Dermis microvascular lymphatic vessel endothelial cell (primary cell): ENCODE measurements around the gene BAD. TPM values are rescaled to one million over a fixed set of nuclear protein-coding genes. Genes with fewer than 3 reads are reported as not detected.
A peak's percentile ranks its signal among the peaks of the same experiment; 100 is the strongest.
"Not testable (repeated sequence)": the region's sequence is repeated elsewhere in the genome, so short reads cannot be mapped to it uniquely, and the experiment has no call there.

Experiments
- DNase-seq, 2 donors: peaks; one replicate each; pipeline versions ENCODE4 v3.0.0 to v3.0.0-alpha.2; 2010; ENCODE audit warnings: low read depth in 2 of 2
- total RNA-seq: library from RNA; depleted of rRNA; stranded (reverse); fragments of >200 nt; gene quantifications from 2 replicates; pipeline ENCODE4 v1.2.1, GENCODE V29; 2014

The BAD gene
- total RNA-seq, 1 donor from 2014 or later: 65.7 TPM

DNA sequence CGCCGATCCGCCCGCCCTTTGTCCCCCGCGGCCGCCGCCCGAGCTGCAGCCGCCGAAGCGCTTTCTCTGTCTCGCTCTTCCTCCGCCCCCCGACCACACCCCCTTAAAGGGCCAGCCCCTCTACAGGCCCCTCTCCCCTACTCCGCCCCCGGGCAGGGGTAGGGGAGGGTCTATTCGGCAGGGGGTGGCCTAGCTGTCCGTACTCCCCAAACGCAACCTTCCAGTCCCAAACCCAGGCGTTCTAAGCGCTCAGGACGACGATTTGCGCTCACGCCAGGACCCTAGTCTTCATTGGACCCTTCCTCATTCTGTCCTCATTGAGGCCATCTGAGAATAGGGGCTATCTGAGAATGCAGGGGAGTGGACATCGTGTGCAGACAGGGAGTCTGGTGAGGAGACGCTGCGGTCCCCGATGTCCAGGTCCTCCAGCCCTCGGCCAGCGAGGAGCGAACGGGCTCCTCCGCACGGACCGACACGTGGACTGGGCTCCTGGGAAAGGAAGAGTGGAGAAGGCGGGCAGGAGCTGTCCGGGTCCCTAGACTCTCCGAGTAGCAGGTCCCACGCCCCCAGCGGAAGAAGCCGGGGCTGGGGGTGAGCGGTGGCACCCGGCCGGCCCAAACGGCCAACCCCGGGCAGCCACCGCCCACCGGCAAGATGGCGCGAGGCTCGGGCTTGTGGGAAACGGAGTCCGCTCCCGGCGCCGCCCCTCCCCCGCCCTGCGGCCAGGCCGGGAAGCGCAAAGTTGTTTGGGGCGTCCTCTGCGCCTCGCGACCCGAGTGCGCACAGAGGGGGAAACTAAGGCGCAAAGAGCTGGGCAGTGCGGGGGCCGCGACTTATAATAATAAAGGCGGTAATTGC, 37.4 kb downstream of the BAD start, which contains the start of gene PPP1R14B:
Gene PPP1R14B, minus strand, starts transcription at position 73 of the 858 bp plus-strand sequence. CDS start 270 bp downstream, outside the sequence.
- peak; percentile 51 to 89 for DNase-seq

DNA sequence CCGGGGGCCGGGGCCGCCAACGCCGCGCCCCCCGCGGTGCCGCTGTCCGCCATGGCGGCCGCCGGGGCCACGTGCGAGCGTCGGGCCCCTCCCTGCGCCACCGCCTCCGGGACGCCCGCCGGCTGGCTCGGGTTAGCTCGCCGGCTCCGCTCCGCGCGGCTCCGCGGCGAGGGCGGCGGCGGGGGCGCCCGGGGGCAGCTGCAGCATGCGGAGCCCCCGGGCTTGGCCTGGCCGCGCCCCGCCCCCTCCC, 37.9 kb downstream of the BAD start:
- DNase-seq: not testable (repeated sequence)

DNA sequence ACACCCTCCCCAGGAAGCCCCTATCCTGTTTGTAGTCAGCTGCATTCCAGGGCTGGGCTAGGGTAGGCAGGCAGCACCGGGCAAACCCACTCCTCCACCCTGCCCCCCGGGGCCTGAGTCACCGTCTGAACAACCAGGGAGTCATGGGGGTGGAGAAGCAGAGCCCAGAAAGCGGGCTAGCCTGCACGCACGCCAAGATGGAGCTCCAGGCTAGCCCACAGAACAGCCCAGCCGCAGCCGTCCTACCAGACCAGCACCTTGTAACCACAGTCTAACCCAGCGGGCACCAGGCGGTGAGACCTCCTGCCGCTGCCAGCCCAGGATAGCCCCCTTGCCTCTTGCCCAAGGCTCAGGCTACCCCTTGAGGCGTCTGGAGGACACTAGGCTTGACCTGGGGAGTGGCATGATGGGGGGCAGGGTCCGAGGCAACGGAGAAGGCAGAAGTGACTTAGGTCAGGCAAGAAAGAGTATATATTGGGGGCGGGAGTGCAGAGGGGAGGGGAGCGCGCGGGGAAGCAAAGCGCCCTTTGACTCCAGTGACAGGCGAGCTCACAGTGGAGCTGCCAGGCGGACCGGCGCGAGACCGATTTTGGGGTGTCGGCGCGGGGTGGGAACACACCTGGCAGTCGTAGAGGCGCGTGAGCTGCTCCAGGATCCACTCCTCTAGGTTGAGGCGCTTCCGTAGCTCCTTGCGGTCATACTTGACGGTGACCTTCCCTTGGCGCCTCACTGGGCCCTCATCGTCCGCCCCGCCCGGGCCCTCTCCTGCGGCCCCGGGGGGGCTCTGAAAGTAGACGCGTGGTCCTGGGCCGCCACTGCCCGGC, 38.5 kb downstream of the BAD start:
- DNase-seq: peak in 1 of 2 donors; percentile 90

DNA sequence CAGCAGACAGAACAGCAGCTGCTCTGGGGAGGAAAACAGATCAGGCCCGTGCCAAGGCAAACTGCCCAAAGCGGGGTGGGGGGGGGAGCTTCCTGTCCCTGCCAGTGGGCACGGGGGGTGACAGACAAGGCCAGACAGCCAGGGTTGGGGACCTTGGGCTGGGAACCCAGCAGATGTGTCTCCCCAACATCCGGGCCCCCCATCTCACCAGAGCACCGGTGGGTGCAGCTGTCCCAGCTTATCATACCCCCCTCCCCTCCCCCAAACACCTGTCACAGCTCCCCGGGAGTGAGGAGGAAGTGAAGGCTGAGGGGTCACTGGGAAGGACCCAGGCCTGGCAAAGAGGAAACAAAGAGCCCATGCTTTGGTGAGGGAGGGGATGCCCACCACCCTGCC, 39.1 kb downstream of the BAD start:
- no peak for DNase-seq

DNA sequence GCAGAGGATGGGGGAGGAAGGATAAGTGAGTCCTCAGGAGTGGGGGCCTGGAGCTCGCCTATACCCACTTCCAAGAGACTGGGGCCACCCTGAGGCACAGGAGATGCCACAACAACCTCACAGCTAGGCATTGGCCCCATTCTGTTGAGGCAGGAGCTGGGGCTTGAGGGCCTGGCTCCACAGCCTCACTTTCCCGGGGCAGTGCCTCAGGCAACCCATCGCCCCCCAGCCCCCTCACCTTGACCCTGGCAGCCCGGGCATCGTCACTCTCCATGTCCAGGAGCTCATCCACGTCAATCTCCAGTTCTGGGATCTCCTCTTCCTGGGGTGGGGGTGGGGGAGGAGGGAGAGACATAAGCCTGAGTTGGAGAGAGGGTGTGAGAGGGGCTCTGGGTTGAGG, 39.5 kb downstream of the BAD start:
- DNase-seq: no peak

DNA sequence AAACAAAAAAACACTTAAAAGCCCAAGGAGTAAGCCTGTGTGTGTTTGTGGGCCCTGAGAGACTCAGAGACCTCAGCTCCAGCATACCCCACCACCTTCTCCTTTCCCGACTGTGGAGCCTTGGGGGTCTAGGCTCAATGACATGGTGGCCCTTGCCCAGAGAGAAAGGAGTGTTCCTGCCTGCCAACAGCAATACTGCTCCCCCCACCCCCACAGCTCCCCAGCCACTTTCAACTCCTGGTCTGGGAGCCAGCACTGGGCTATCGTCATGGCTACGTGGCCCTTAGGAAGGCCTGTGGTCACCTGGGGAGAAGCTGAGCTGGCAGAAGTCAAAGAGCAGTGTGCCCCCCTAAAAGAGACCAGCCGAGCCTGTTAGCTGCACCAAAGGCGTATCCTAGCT, 40.4 kb downstream of the BAD start:
- DNase-seq: no peak

DNA sequence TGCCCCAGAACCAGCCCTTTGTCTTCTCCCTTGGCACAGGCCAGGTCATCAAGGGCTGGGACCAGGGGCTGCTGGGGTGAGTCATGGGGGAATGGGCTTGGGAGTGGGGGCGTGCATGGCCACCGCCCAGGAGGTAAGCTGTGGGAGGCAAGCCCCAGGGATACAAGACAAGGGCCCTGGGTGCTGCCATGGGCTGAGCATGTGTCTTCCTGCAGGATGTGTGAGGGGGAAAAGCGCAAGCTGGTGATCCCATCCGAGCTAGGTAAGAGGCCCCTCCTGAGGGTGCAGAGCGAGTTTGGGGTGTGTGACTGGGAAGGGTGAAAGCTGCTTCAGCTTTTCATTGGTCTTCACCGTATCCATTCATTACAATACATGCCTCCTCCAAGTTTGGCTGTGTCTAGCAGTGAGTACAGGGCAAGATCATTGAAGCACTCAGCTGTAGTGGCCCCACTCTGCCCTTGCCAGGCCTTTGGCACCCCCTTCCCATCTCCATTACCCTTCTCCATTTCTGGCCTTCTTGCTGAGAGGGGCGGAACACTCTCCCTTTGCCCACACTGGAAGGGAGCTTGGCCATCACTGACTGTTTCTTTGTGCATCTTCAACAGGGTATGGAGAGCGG, 41.1 kb downstream of the BAD start:
- DNase-seq: no peak

DNA sequence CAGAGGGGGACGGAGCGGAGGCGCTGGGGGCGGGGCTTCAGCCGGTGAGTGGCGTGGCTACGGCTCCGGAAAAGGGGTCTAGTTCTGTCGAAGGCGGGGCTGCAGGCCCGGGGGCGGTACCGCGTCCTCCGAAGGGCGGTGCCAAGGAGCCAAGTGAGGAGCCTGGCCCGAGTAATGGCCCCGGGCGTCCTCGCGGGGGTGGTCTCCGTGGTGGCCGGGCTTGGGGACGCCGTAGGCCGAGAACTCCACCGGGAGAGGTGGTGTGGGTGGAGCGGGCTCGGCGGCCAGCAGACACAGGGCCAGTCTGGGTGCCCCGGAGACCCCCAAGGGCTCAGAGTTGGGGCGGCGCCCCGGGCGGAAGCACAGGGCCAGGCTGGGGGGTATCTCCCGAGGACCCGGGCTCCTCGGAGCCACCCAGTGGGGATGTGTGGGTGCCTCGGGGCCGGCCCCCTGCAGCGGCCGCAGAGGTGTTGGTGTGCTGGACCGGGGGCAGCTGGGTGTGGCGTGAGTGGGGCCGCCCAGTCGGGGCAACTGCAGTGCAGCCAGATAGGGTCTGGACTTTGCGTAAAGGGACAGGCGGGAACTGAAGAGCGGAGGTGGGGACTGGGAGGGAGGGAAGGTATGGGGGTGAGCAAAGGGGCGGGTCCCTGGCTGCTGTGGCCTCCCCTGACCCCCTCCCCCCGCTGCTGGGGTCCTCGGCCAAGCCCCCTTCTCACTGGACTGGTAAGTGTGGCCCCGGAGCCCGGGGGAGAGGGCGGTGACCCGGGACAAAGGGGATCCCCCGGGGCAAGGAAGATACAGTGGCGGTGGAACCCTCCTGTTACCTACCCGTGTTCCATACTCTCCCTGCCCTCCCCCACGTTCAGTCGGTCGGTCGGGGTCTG, 42.7 kb downstream of the BAD start:
- peak in 1 of 2 donors; percentile 100 for DNase-seq

DNA sequence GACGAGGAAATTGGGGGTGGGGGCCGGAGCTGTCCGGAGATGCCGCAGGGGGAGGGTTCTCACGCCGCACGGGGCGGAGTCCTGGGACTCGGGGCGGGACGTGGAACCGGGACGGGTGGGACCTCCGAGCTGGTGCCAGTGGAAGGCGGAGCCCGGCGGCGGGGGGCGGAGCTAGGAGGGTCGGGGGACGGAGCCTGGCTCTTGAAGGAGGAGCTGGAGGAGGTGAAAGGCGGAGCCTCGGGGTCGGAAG, 43.3 kb downstream of the BAD start:
- DNase-seq: peak in 1 of 2 donors; percentile 96

DNA sequence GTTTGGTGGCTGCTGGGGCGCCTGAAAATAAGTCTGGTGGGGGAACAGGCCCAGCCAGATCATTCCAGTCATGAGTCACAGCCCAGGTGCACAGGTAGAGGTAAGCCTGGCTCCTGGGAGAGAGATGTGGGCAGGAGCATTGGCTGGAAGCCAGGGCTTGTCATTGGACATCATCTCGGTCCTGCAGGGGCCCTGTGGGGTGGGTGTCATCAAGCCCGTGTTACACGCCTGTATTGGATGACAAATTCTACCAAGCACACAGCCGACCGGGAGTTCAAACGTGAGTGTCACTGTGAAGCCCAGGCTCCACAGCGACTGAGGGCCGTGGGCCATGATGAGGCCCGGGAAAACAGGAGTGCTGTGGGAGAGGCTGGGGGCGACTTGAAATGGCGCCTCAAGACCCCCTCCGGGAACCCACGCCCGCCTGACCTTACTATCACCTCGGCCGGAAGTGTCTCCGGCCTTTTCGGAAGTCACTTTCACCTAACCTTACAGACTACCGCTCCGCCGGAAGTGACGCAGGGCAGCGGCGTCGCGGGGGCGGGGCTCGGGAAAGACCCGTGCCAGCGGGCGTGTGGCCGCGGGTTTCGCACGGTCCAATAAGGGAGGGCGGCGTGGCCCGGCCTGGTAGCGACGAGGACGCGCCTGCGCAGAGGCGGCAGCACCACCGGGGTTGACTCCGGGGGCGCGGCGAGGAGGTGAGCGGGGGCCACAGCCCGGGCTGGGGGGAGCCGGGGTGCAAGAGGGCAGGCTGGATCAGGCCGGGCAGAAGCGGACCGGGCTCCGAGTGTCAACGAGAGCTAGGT, 43.8 kb downstream of the BAD start, which contains the start of gene FKBP2:
Gene FKBP2, plus strand, starts transcription at position 661 of the 806 bp plus-strand sequence. CDS start 1,293 bp downstream, outside the sequence.
- DNase-seq: peak; percentile 91 to 97

DNA sequence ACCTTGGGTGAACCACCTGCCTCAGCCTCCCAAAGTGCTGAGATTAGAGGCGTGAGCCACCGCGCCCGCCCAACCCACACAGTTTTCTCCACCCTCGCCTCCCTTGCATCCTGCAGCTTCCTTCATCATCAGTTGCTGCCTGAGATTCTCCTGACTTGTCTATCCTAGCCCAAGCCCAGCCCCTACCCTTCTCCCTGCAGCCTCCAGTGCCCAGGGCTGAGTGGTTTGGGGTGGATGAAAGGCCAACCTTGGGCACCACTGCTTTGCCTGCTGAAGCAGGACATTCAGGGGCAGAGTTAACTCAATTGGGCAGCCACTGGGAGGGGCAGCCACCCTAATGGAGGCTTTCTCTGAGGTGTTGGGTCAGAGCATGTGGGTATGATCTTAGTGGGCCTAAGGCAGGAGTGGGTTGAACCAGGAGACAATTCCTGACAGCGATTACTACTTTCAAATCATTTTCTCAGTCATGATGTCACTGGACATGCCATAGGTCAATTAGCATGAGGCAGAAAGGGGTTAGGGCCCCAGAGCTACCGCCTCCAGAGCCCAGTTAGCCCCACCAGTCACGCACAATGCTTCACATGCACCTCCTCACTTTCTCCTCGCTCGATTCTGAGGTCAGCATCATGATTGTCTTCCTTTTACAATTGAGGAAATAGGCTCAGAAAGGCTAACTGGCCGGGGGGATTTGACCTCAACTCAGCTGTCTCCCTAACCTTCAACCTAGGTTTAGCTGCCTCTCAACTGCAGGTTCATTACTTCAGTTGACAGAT, 44.6 kb downstream of the BAD start:
- DNase-seq: no peak

DNA sequence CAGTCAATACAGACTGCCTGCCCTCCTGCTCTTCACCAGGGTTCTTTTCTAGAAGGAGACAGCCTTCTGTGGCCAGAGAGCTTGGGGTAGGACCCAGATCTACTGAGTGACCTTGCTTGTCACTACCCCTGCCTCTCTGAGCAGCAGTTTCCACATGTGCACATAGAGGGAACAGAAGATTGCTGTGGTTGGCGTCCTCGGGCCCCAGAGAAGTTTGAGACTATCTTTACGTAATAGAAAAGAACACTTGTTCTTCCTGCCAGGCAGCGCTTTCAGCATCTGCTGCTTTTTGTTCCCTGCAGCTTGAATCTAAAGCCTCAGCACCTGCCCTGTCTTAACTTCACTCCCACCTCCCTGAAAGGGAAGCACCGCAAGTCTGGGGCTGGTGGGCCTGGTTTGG, 45.5 kb downstream of the BAD start:
- DNase-seq: no peak

DNA sequence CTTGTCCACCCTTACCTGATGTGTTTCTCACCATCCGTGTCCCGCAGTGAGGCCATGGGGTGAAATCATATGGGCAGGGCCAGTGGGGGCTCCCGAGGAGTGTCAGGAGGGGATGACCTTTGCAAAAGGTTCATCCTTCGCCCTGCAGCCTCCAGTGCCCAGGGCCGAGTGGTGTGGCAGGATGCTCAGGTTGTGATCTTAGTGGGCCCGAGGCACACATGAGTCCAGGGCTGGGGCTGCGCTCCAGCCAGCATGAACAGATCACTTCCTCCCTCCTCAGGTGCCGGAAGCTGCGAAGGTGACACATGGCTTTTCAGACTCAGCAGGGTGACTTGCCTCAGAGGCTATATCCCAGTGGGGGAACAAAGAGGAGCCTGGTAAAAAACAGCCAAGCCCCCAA, 46.4 kb downstream of the BAD start:
- no peak for DNase-seq

DNA sequence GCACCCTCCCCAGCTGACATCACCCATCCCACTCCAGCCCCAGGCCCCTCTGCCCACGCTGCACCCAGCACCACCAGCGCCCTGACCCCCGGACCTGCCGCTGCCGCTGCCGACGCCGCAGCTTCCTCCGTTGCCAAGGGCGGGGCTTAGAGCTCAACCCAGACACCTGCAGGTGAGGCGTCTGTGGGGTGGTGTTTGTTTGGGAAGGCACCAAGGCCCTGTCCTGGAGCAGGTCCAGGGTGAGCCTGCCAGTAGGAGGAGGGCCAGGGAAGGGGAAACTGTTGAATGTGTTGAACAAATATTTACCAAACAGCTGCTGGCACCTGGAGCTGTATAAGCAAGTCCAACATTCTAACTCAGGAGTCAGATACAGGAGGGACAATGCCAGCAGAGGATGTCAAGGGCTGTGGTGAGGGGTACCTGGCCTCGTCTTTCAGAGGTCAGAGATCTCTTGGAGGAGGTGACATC, 46.9 kb downstream of the BAD start:
- DNase-seq: no peak

DNA sequence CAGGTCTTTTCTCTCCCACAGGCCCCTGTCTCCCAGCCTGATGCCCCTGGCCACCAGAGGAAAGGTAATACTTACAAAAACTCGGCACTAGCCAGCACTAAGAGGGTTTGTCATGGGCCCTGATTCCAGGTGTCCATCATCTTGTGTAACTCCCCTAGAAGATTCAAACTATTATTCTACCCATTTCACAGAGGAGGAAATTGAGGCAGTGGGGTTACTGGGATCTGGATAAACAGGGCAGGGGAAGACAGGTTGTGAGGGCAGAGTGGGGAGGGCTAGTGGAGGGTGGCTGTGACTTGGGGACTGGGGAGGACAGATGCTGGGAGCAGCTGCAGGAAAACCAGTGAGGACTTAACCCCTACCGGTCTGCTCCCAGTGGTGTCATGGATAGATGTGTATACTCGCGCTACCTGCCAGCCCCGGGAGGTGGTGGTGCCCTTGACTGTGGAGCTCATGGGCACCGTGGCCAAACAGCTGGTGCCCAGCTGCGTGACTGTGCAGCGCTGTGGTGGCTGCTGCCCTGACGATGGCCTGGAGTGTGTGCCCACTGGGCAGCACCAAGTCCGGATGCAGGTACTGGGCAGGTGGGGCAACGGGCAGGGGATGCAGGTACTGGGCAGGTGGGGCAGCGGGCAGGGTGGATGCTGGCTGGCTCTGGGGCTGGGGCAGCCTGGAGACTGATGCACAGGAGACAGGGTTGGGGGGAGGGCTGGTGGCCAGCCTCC, 48.9 kb downstream of the BAD start:
- no peak for DNase-seq

DNA sequence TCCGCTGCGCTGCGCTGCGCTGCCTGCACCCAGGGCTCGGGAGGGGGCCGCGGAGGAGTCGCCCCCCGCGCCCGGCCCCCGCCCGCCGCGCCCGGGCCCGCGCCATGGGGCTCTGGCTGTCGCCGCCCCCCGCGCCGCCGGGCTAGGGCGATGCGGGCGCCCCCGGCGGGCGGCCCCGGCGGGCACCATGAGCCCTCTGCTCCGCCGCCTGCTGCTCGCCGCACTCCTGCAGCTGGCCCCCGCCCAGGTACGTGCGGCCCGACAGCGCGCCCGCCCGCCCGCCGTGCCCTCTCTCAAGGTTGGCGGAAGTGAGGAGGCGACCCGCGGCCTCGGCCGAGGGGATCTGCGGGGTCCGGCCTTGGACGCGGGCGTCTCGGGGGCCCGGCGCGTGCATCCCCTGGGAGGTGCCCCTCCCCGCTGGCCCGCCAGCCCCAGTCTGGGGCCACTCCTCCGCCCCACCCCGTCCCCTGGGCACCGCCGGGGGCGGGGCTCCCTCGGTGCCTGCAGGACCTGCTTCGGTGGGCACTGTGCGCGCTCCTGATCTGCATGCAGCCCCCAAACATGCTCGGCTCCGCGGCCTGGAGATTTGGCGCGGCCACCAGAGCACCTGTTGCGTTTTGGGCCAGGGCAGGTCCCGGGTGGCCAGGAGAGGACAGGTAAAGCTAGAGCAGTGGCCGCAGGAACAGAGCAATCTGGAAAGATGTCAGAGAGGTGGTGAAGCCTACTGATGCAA, 49.7 kb downstream of the BAD start:
- peak in 1 of 2 donors; percentile 40 for DNase-seq

DNA sequence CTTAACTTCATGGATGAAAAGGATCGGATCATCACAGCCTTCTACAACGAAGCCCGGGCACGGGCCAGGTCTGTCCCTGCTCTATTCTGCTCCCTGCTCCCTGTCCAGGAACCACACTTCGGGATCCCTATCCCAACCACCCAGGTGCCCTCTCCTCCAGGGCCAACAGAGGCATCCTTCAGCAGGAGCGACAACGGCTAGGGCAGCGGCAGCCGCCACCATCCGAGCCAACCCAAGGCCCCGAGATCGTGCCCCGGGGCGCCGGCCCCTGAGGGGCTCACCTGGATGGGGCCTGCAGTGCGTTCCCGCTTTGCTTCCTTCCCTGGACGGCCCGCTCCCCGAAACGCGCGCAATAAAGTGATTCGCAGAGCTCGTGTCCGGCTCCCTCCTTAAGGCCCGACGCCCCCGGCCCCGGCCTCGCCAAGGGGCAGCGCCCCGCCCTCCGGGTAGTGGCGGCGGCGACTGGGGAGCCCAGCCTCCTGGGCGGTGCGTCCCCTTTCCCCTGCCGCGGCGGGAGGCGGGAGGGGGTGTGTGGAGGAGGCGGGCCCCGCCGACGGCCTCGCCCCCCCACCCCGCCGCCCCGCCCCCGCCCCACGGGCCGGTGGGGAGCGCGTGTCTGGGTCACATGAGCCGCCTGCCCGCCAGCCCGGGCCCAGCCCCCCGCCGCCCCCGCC, 50.4 kb downstream of the BAD start, which contains the start of gene VEGFB:
Gene VEGFB, plus strand, starts transcription at position 672 of the 674 bp plus-strand sequence. CDS start 250 bp downstream, outside the sequence.
- DNase-seq: peak in 1 of 2 donors; percentile 78

DNA sequence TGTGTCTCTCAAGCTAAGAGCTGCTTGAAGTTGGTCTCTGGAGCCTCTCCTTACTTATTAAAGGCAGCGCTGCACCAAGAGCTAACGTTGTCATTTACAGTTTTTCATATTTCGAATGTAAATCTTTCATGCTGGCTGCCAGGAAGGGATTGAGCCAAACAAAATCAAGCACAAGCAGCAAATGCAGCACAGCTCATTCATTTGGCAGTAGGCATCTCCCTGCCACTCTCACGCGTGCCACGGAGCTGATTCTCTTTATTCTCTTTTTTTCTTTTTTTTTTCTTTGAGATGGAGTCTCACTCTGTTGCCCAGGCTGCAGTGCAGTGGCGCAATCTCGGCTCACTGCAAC, 51.5 kb downstream of the BAD start:
- no peak for DNase-seq
